GM23338 (cell line): ENCODE results near the gene ZNF653. TPM values are rescaled to one million over a fixed set of nuclear protein-coding genes. Genes with fewer than 3 reads are reported as not detected.

Source experiments
- ATAC-seq: fragments of 200-7000 bp; cut with Tn5 transposase; 3 replicates; pipeline ENCODE4 v1.9.1; 2020
- DNase-seq: peaks from one replicate; pipeline ENCODE4 v3.0.0-alpha.2; 2015; ENCODE audit warnings: low spot score
- H2AFZ ChIP-seq: fragments of 200-600 bp; sonication (generic); 2 replicates; pipeline ENCODE4 v1.8.0; 2016; ENCODE audit warnings: antibody characterized with exemption, mild to moderate bottlenecking, moderate library complexity
- H3F3A ChIP-seq: fragments of 200-600 bp; sonication (generic); replicated peaks from 2 replicates; pipeline ENCODE4 v1.8.0; 2017; ENCODE audit warnings: antibody characterized with exemption, mixed run types, low read depth
- H3K27ac ChIP-seq: fragments of 200-600 bp; sonication (generic); 2 replicates; pipeline ENCODE4 v1.6.1; 2016; ENCODE audit warnings: low read depth
- H3K27me3 ChIP-seq: fragments of 200-600 bp; sonication (generic); 2 replicates; pipeline ENCODE4 v1.8.0; 2016; ENCODE audit warnings: mild to moderate bottlenecking, mixed run types, moderate library complexity; ENCODE audit not compliant: insufficient read depth
- H3K36me3 ChIP-seq: fragments of 200-600 bp; sonication (generic); 2 replicates; pipeline ENCODE4 v1.8.0; 2016; ENCODE audit warnings: mild to moderate bottlenecking; ENCODE audit not compliant: insufficient read depth
- H3K4me1 ChIP-seq: fragments of 200-600 bp; sonication (generic); 2 replicates; pipeline ENCODE4 v1.8.0; 2016; ENCODE audit warnings: mild to moderate bottlenecking, moderate library complexity; ENCODE audit not compliant: insufficient read depth
- H3K4me2 ChIP-seq: fragments of 200-600 bp; sonication (generic); 2 replicates; pipeline ENCODE4 v1.7.1; 2017; ENCODE audit warnings: mixed run types
- H3K4me3 ChIP-seq: fragments of 200-600 bp; sonication (generic); 2 replicates; pipeline ENCODE4 v1.6.1; 2016; ENCODE audit warnings: mixed run types
- H3K79me2 ChIP-seq: fragments of 200-600 bp; sonication (generic); replicated peaks from 2 replicates; pipeline ENCODE4 v1.8.0; 2017; ENCODE audit warnings: mild to moderate bottlenecking; ENCODE audit not compliant: insufficient read depth
- H3K9me2 ChIP-seq: fragments of 200-600 bp; sonication (generic); 2 replicates; pipeline ENCODE4 v1.8.0; 2017; ENCODE audit not compliant: insufficient read depth
- H4K20me1 ChIP-seq: fragments of 200-600 bp; sonication (generic); replicated peaks from 2 replicates; pipeline ENCODE4 v1.8.0; 2017; ENCODE audit warnings: mild to moderate bottlenecking; ENCODE audit not compliant: insufficient read depth
- H3K27ac Mint-ChIP-seq: 2 replicates; pipeline ENCODE4 v1.8.0; 2020; ENCODE audit warnings: inconsistent platforms, mild to moderate bottlenecking, moderate library complexity, mixed read lengths
- H3K27me3 Mint-ChIP-seq: 3 replicates; pipeline ENCODE4 v1.8.0; 2022; ENCODE audit warnings: low read depth, mild to moderate bottlenecking, moderate library complexity, mixed read lengths, inconsistent platforms; ENCODE audit not compliant: insufficient read depth, poor library complexity
- H3K36me3 Mint-ChIP-seq: 3 replicates; pipeline ENCODE4 v1.8.0; 2021; ENCODE audit warnings: low read depth, mild to moderate bottlenecking, inconsistent platforms, moderate library complexity, mixed read lengths
- H3K4me1 Mint-ChIP-seq: 3 replicates; pipeline ENCODE4 v1.8.0; 2020; ENCODE audit warnings: mild to moderate bottlenecking, inconsistent platforms, mixed read lengths
- H3K4me3 Mint-ChIP-seq: 3 replicates; pipeline ENCODE4 v1.8.0; 2021; ENCODE audit warnings: moderate library complexity, mild to moderate bottlenecking, inconsistent platforms, mixed read lengths
- H3K9me3 Mint-ChIP-seq: 3 replicates; pipeline ENCODE4 v1.8.0; 2020; ENCODE audit warnings: moderate library complexity, mild to moderate bottlenecking, inconsistent platforms, mixed read lengths
- CREB1 ChIP-seq: fragments of 250-450 bp; sonication (Bioruptor Pico); IDR thresholded peaks from 2 replicates; pipeline ENCODE4 v1.5.0; 2020; ENCODE audit warnings: low read depth, mild to moderate bottlenecking, moderate library complexity
- CTCF ChIP-seq, 2 experiments: fragments of 200-600 bp in 1 of 2; sonication (generic) in 1 of 2; conservative IDR thresholded peaks; 2 replicates each; pipeline versions ENCODE4 v1.5.1 to v1.6.1; 2016 to 2017; ENCODE audit warnings: antibody characterized with exemption in 2 of 2, low read depth in 2 of 2, mild to moderate bottlenecking in 2 of 2, moderate library complexity in 1 of 2
- EZH2 ChIP-seq: fragments of 200-600 bp; sonication (generic); IDR thresholded peaks from one replicate; pipeline ENCODE4 v1.8.0; 2017; ENCODE audit warnings: antibody characterized with exemption, mild to moderate bottlenecking, low read depth; ENCODE audit not compliant: unreplicated experiment
- EZH2phosphoT487 ChIP-seq: fragments of 200-600 bp; sonication (generic); IDR thresholded peaks from one replicate; pipeline ENCODE4 v1.8.1; 2018; ENCODE audit warnings: antibody characterized with exemption; ENCODE audit not compliant: unreplicated experiment
- JUNB ChIP-seq: IDR thresholded peaks from one replicate; pipeline ENCODE4 v1.6.1; 2016; ENCODE audit warnings: antibody characterized with exemption; ENCODE audit not compliant: unreplicated experiment
- NANOG ChIP-seq: IDR thresholded peaks from 2 replicates; pipeline ENCODE4 v1.6.1; 2016; ENCODE audit warnings: antibody characterized with exemption, borderline replicate concordance
- POLR2AphosphoS5 ChIP-seq: IDR thresholded peaks from 2 replicates; pipeline ENCODE4 v1.6.1; 2016; ENCODE audit warnings: antibody characterized with exemption, low read depth
- REST ChIP-seq: IDR thresholded peaks from one replicate; pipeline ENCODE4 v1.6.1; 2018; ENCODE audit warnings: antibody characterized with exemption; ENCODE audit not compliant: unreplicated experiment
- STAT1 ChIP-seq: IDR thresholded peaks from one replicate; pipeline ENCODE4 v1.6.1; 2016; ENCODE audit warnings: antibody characterized with exemption; ENCODE audit not compliant: unreplicated experiment
- ZNF114 ChIP-seq: fragments of 250-450 bp; sonication (Bioruptor Pico); IDR thresholded peaks from 2 replicates; pipeline ENCODE4 v1.5.0; 2020; ENCODE audit warnings: mild to moderate bottlenecking, moderate library complexity
- ZNF331 ChIP-seq: fragments of 250-450 bp; sonication (Bioruptor Pico); IDR thresholded peaks from 2 replicates; pipeline ENCODE4 v1.5.0; 2020; ENCODE audit warnings: low read depth, mild to moderate bottlenecking, moderate library complexity
- ZNF462 ChIP-seq: fragments of 250-450 bp; sonication (Bioruptor Pico); IDR thresholded peaks from 2 replicates; pipeline ENCODE4 v1.5.0; 2020; ENCODE audit warnings: mild to moderate bottlenecking, moderate library complexity
- polyA plus RNA-seq: library from polyadenylated mRNA; unstranded; fragments of >200 nt; fragmentation: Nextera tagmentation; extraction: Ambion mirVana; gene quantifications from 2 replicates; pipeline ENCODE4 v1.2.1, GENCODE V29; 2016
- total RNA-seq: library from RNA; depleted of rRNA; stranded (reverse); fragments of >200 nt; shearing (Covaris generic); gene quantifications from 2 replicates; pipeline ENCODE4 v1.2.3, GENCODE V29; 2014
- TF ChIP-seq, protein P1 (sequence below): IDR thresholded peaks from 2 replicates; pipeline ENCODE4 v1.6.1; 2016; ENCODE audit warnings: antibody characterized with exemption

The ZNF653 gene
- total and polyA plus RNA-seq, 2 experiments from 2014 or later: 2.5 to 5.3 TPM

DNA sequence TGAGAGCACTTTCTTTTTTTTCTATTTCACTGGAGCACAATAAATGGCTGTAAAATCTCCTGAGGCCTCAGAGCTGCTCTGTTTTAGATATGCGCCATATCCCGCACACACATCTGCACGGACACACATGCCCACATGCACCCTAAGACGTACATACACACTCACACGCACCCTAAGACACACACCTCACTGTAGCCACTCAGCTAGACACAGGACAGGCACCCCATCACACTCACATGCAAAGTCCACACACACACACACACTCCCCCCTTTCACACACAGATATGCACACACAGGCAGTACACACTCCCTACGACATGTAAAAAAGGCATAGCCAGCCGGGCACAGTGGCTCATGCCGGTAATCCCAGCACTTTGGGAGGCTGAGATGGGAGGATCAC, 44.6 kb upstream of the ZNF653 start:
- Histone ChIP-seq H3K9me2 (no peaks in the 10 kb centered on the region), H4K20me1 (no peaks in the 10 kb centered on the region), H3K4me1 (no peaks in the 10 kb centered on the region), H3F3A (no peaks in the 10 kb centered on the region), H3K36me3 (no peaks in the 10 kb centered on the region), H3K27me3 (no peaks in the 10 kb centered on the region), H2AFZ (no peak overlapping the region), H3K79me2 (peaks cover 1% of the 10 kb centered on the region; the same call in 1 of the 2 replicates), H3K4me2 (no peak overlapping the region), H3K27ac (no peak overlapping the region), H3K4me3 (no peak overlapping the region)
- no peaks in the 10 kb centered on the region for H3K4me1 Mint-ChIP-seq
- no peak overlapping the region for H3K4me3 Mint-ChIP-seq
- DNase-seq: no peak
- TF ChIP-seq JUNB: no peak
- no peak for TF ChIP-seq ZNF331 (CRISPR knock-in tag)
- TF ChIP-seq ZNF462: no peak
- no peak for TF ChIP-seq ZNF114 (CRISPR knock-in tag)
- TF ChIP-seq, protein P1, sequence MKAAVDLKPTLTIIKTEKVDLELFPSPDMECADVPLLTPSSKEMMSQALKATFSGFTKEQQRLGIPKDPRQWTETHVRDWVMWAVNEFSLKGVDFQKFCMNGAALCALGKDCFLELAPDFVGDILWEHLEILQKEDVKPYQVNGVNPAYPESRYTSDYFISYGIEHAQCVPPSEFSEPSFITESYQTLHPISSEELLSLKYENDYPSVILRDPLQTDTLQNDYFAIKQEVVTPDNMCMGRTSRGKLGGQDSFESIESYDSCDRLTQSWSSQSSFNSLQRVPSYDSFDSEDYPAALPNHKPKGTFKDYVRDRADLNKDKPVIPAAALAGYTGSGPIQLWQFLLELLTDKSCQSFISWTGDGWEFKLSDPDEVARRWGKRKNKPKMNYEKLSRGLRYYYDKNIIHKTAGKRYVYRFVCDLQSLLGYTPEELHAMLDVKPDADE: no peak
- no peak for TF ChIP-seq STAT1
- TF ChIP-seq NANOG: no peak
- TF ChIP-seq REST: no peak
- TF ChIP-seq CTCF (conservative IDR thresholded peaks at IDR 0.05; ENCODE audit: low read depth in 2 of 2): no peak
- no peak for TF ChIP-seq EZH2phosphoT487
- TF ChIP-seq CREB1: no peak
- TF ChIP-seq POLR2AphosphoS5: no peak
- no peak for TF ChIP-seq EZH2
- no peak for ATAC-seq
- peaks cover 7% of the 10 kb centered on the region for H3K27me3 Mint-ChIP-seq
- H3K27ac Mint-ChIP-seq: no peak overlapping the region
- H3K9me3 Mint-ChIP-seq: no peaks in the 10 kb centered on the region
- H3K36me3 Mint-ChIP-seq: peaks cover 23% of the 10 kb centered on the region
